ENCODE data around the gene TUBGCP2. TPM values are rescaled to one million over a fixed set of nuclear protein-coding genes. Genes with fewer than 3 reads are reported as not detected.

TUBGCP2 gene
- total RNA-seq, 1 experiment from 2014 or later = 52.4 TPM

GRCh38 chr10:133353202-133353959 lies 44.7 kb upstream of the TUBGCP2 start:
- Histone ChIP-seq H2BK12ac (ENCODE audit: insufficient read length, low read depth, low read length) (no peak overlapping the region), H3K4ac (ENCODE audit: low read depth, low read length) (no peak overlapping the region), H2AK5ac (ENCODE audit: insufficient read length, low read length) (no peak overlapping the region), H4K8ac (replicated peaks; ENCODE audit: insufficient read length, low read depth, low read length) (no peak overlapping the region), H3K79me2 (ENCODE audit: insufficient read depth, low read length) (no peaks in the 10 kb centered on the region), H3K27me3 (ENCODE audit: insufficient read depth, low read length) (no peaks in the 10 kb centered on the region; the same call in 1 of the 2 replicates), H2BK5ac (ENCODE audit: insufficient read length, low read length) (no peak overlapping the region), H3K9me3 (ENCODE audit: control insufficient read depth, low read depth, low read length) (no peaks in the 10 kb centered on the region), H2AFZ (ENCODE audit: low read length) (no peak overlapping the region), H4K20me1 (ENCODE audit: control insufficient read depth, insufficient read depth, insufficient read length) (no peaks in the 10 kb centered on the region), H3T11ph (ENCODE audit: low read length) (no peak overlapping the region), H3K18ac (ENCODE audit: insufficient read length, low read depth, low read length) (no peak overlapping the region), H3K23ac (ENCODE audit: insufficient read length, low read depth, low read length) (no peak overlapping the region), H4K5ac (ENCODE audit: insufficient read length, low read depth, low read length) (no peak overlapping the region), H3K4me1 (ENCODE audit: insufficient read depth, low read length) (no peaks in the 10 kb centered on the region), H3K27ac (ENCODE audit: insufficient read length, low read depth, low read length) (no peak overlapping the region), H3K23me2 (ENCODE audit: insufficient read length, low read depth, low read length, poor library complexity, severe bottlenecking) (no peaks in the 10 kb centered on the region), H3K14ac (ENCODE audit: insufficient read depth, low read length) (no peak overlapping the region), H3K56ac (ENCODE audit: insufficient read length, low read depth, low read length) (no peak overlapping the region), H2BK20ac (ENCODE audit: low read depth, low read length, poor library complexity, severe bottlenecking) (no peak overlapping the region), H3K4me2 (ENCODE audit: insufficient read depth, insufficient read length, low read length) (no peak overlapping the region), H3K9ac (ENCODE audit: extremely low read depth, insufficient read length, low read length) (no peak overlapping the region), H3K79me1 (ENCODE audit: insufficient read depth, low read depth, low read length, poor library complexity, severe bottlenecking) (no peaks in the 10 kb centered on the region), H2BK120ac (ENCODE audit: low read depth, low read length, poor library complexity, severe bottlenecking) (no peak overlapping the region), H2BK15ac (ENCODE audit: low read depth, low read length) (no peak overlapping the region), H4K91ac (ENCODE audit: insufficient read length, low read depth, low read length) (no peak overlapping the region)
- TF ChIP-seq CTCF (conservative IDR thresholded peaks at IDR 0.05) = no peak
- no peaks in the 10 kb centered on the region for H3K9me3 Mint-ChIP-seq
- no peak for DNase-seq
- no peak overlapping the region; a peak in 1 of 7 replicates for H3K27ac Mint-ChIP-seq
- H3K36me3 Mint-ChIP-seq (ENCODE audit: insufficient read depth in 1 of 3, low read depth in 3 of 3) = peaks cover 0 to 3% (median 3%) of the 10 kb centered on the region in 3 experiments; a peak in 1 of 7 replicates
- WGBS (ENCODE audit: extremely low coverage, insufficient read length, low lambda C conversion rate) = no CpG with 5 or more reads among the region's 16 CpGs
- peaks cover 5% of the 10 kb centered on the region for H3K27me3 Mint-ChIP-seq (ENCODE audit: low read depth)
- no peak overlapping the region; a peak in 1 of 5 replicates for H3K4me3 Mint-ChIP-seq
- peaks cover 2 to 11% of the 10 kb centered on the region in 2 experiments; a peak in 2 of 4 replicates for H3K4me1 Mint-ChIP-seq

Measured in H9 (cell line).